IMR-90 (cell line): Measurements from ENCODE around the gene ATRNL1. TPM values are rescaled to one million over a fixed set of nuclear protein-coding genes. Genes with fewer than 3 reads are reported as not detected.

ENCODE experiments used
- ATAC-seq: fragments of 200-7000 bp; cut with Tn5 transposase; 2 replicates; pipeline ENCODE4 v1.9.1; 2020; ENCODE audit warnings: low read depth, mild to moderate bottlenecking, moderate library complexity
- BruUV-seq: library from RNA; stranded (reverse); fragments of 400-500 nt; replicated peaks from 2 replicates; lab custom pipeline; 2021; lab: Mats Ljungman, UMichigan
- CTCF ChIA-PET: fragments of 300-600 bp; formaldehyde crosslinking; extraction: SDS; loops from one replicate; lab custom pipeline; 2021; ENCODE audit warnings: antibody characterized with exemption; lab: Yijun Ruan, JAX
- POLR2A ChIA-PET: fragments of 300-600 bp; sonication (Branson Sonifier 250); formaldehyde crosslinking; loops from one replicate; lab custom pipeline; 2022; ENCODE audit warnings: antibody characterized with exemption; ENCODE audit not compliant: unreplicated experiment; lab: Charles Lee
- DNase-seq: peaks from one replicate; pipeline ENCODE4 v3.0.0; 2013
- H2AFZ ChIP-seq: replicated peaks from 2 replicates; pipeline ENCODE3; 2013; ENCODE audit warnings: low read length, mild to moderate bottlenecking; ENCODE audit not compliant: poor library complexity
- H2AK5ac ChIP-seq: 2 replicates; pipeline ENCODE4 v1.6.1; 2013; ENCODE audit warnings: low read depth, low read length, inconsistent platforms
- H2AK9ac ChIP-seq: replicated peaks from 2 replicates; pipeline ENCODE3; 2013; ENCODE audit warnings: mild to moderate bottlenecking, low read depth, low read length, moderate library complexity; ENCODE audit not compliant: poor library complexity
- H2BK120ac ChIP-seq: 2 replicates; pipeline ENCODE4 v1.6.1; 2013; ENCODE audit warnings: low read depth, low read length, inconsistent platforms
- H2BK15ac ChIP-seq: 3 replicates; pipeline ENCODE4 v1.6.1; 2013; ENCODE audit warnings: low read depth, low read length, inconsistent platforms
- H2BK20ac ChIP-seq: 2 replicates; pipeline ENCODE4 v1.6.1; 2013; ENCODE audit warnings: low read depth, mild to moderate bottlenecking, inconsistent platforms, low read length, moderate library complexity
- H2BK5ac ChIP-seq: 2 replicates; pipeline ENCODE4 v1.6.1; 2013; ENCODE audit warnings: mild to moderate bottlenecking, low read depth, low read length, inconsistent platforms; ENCODE audit not compliant: poor library complexity, severe bottlenecking
- H3K14ac ChIP-seq: replicated peaks from 2 replicates; pipeline ENCODE4 v1.6.1; 2013; ENCODE audit warnings: low read depth, low read length, inconsistent platforms
- H3K18ac ChIP-seq: 2 replicates; pipeline ENCODE4 v1.6.1; 2013; ENCODE audit warnings: low read depth, low read length, control low read depth
- H3K23ac ChIP-seq: 2 replicates; pipeline ENCODE4 v1.6.1; 2013; ENCODE audit warnings: low read depth, low read length, inconsistent platforms
- H3K27ac ChIP-seq: 2 replicates; pipeline ENCODE4 v1.5.1; 2013; ENCODE audit warnings: mild to moderate bottlenecking, control low read depth, low read length; ENCODE audit not compliant: insufficient read depth
- H3K27me3 ChIP-seq: 2 replicates; pipeline ENCODE4 v1.6.1; 2013; ENCODE audit warnings: low read length; ENCODE audit not compliant: control insufficient read depth, insufficient read depth
- H3K36me3 ChIP-seq: 2 replicates; pipeline ENCODE4 v1.6.1; 2013; ENCODE audit warnings: low read length, mixed read lengths; ENCODE audit not compliant: control insufficient read depth, insufficient read depth
- H3K4ac ChIP-seq: 2 replicates; pipeline ENCODE4 v1.6.1; 2013; ENCODE audit warnings: low read depth, low read length, inconsistent platforms
- H3K4me1 ChIP-seq: 2 replicates; pipeline ENCODE4 v1.6.1; 2013; ENCODE audit warnings: low read length, mixed read lengths; ENCODE audit not compliant: control insufficient read depth, insufficient read depth
- H3K4me2 ChIP-seq: 2 replicates; pipeline ENCODE4 v1.6.1; 2013; ENCODE audit warnings: low read depth, mild to moderate bottlenecking, control low read depth, low read length, moderate library complexity
- H3K4me3 ChIP-seq: 2 replicates; pipeline ENCODE4 v1.5.1; 2013; ENCODE audit warnings: low read depth, mild to moderate bottlenecking, control low read depth, low read length, moderate library complexity; ENCODE audit not compliant: insufficient read depth
- H3K56ac ChIP-seq: 2 replicates; pipeline ENCODE4 v1.6.1; 2013; ENCODE audit warnings: low read length, inconsistent platforms; ENCODE audit not compliant: insufficient read depth; ENCODE audit errors: extremely low read depth
- H3K79me1 ChIP-seq, 2 experiments: 2 replicates each; pipeline ENCODE4 v1.6.1; 2013; ENCODE audit warnings: low read length in 2 of 2, inconsistent platforms in 1 of 2, low read depth in 1 of 2
- H3K9ac ChIP-seq: 2 replicates; pipeline ENCODE4 v1.6.1; 2013; ENCODE audit warnings: low read depth, low read length, control low read depth
- H3K9me1 ChIP-seq: 2 replicates; pipeline ENCODE4 v1.6.1; 2013; ENCODE audit warnings: low read length, inconsistent platforms; ENCODE audit not compliant: insufficient read depth
- H3K9me3 ChIP-seq: 2 replicates; pipeline ENCODE4 v1.6.1; 2013; ENCODE audit warnings: low read length; ENCODE audit not compliant: control insufficient read depth, insufficient read depth
- H4K20me1 ChIP-seq: 2 replicates; pipeline ENCODE4 v1.6.1; 2013; ENCODE audit warnings: low read length, inconsistent platforms; ENCODE audit not compliant: insufficient read depth
- H4K5ac ChIP-seq: 2 replicates; pipeline ENCODE4 v1.6.1; 2013; ENCODE audit warnings: mild to moderate bottlenecking, low read depth, low read length, control low read depth
- H4K8ac ChIP-seq, 2 experiments: 2 replicates each; pipeline ENCODE4 v1.6.1; 2013; ENCODE audit warnings: low read depth in 2 of 2, low read length in 2 of 2, control low read depth in 1 of 2, inconsistent platforms in 1 of 2
- H4K91ac ChIP-seq: 2 replicates; pipeline ENCODE4 v1.6.1; 2013; ENCODE audit warnings: low read depth, low read length, inconsistent platforms; ENCODE audit not compliant: insufficient read depth
- BHLHE40 ChIP-seq: fragments of 150-350 bp; IDR thresholded peaks from 2 replicates; pipeline ENCODE4 v1.6.1; 2016; ENCODE audit warnings: mild to moderate bottlenecking, low read depth, low read length
- CEBPB ChIP-seq: IDR thresholded peaks from 2 replicates; pipeline ENCODE4 v1.6.1; 2012; ENCODE audit warnings: low read depth, low read length, improper control_type of control experiment
- CHD1 ChIP-seq: IDR thresholded peaks from 2 replicates; pipeline ENCODE4 v1.6.1; 2012; ENCODE audit warnings: low read depth, low read length, improper control_type of control experiment
- FOS ChIP-seq: fragments of 150-350 bp; IDR thresholded peaks from 2 replicates; pipeline ENCODE4 v1.6.1; 2016; ENCODE audit warnings: low read depth, low read length
- MAFK ChIP-seq: IDR thresholded peaks from 2 replicates; pipeline ENCODE4 v1.6.1; 2012; ENCODE audit warnings: low read depth, low read length, improper control_type of control experiment
- MAZ ChIP-seq: IDR thresholded peaks from 2 replicates; pipeline ENCODE4 v1.6.1; 2012; ENCODE audit warnings: low read depth, mild to moderate bottlenecking, low read length, improper control_type of control experiment, moderate library complexity, borderline replicate concordance
- MXI1 ChIP-seq: IDR thresholded peaks from 2 replicates; pipeline ENCODE4 v1.6.1; 2012; ENCODE audit warnings: low read depth, mild to moderate bottlenecking, low read length, moderate library complexity, borderline replicate concordance
- RAD21 ChIP-seq: IDR thresholded peaks from 2 replicates; pipeline ENCODE4 v1.6.1; 2012; ENCODE audit warnings: low read length, improper control_type of control experiment
- RCOR1 ChIP-seq: IDR thresholded peaks from 2 replicates; pipeline ENCODE4 v1.6.1; 2012; ENCODE audit warnings: mild to moderate bottlenecking, low read length, improper control_type of control experiment; ENCODE audit not compliant: insufficient replicate concordance
- RFX5 ChIP-seq: IDR thresholded peaks from 2 replicates; pipeline ENCODE4 v1.8.0; 2012; ENCODE audit warnings: low read depth, mild to moderate bottlenecking, low read length, moderate library complexity
- SMC3 ChIP-seq: fragments of 150-350 bp; IDR thresholded peaks from 2 replicates; pipeline ENCODE4 v1.6.1; 2016; ENCODE audit warnings: low read depth, mild to moderate bottlenecking, antibody characterized with exemption, low read length, moderate library complexity
- WGBS, 2 experiments: methylation state at CpG; one replicate each; pipeline versions ENCODE4 v1.1.5 to v1.1.7; 2013; ENCODE audit warnings: missing lambda C conversion rate in 2 of 2; ENCODE audit not compliant: insufficient read length in 1 of 2; ENCODE audit errors: extremely low coverage in 2 of 2; 5-methylcytosine and 5-hydroxymethylcytosine counted together
- dilution Hi-C: fragments of 300-500 bp; cut with HindIII; formaldehyde crosslinking; loops from one replicate; pipeline ENCODE4 v1.14.3; 2018; ENCODE audit warnings: low sequenced_read_pairs; ENCODE audit not compliant: unreplicated experiment
- in situ Hi-C: fragments of 300-500 bp; cut with MboI; formaldehyde crosslinking; loops from 3 replicates; pipeline ENCODE4 v1.14.3; 2019; ENCODE audit warnings: low sequenced_read_pairs, inconsistent platforms, mixed read lengths
- intact Hi-C: fragments of 100-400 bp; cut with micrococcal nuclease; formaldehyde crosslinking; loops from 2 replicates; pipeline ENCODE4 v1.10.0; 2022
- polyA plus RNA-seq, 3 experiments: library from polyadenylated mRNA; depleted of rRNA; stranded (reverse); fragments of >200 nt; gene quantifications; 2 replicates each; pipeline ENCODE4 v1.2.3, GENCODE V29; 2012; ENCODE audit warnings: low replicate concordance in 1 of 3
- total RNA-seq: library from RNA; depleted of rRNA; stranded (reverse); fragments of >200 nt; gene quantifications from 2 replicates; pipeline ENCODE4 v1.2.3, GENCODE V29; 2012
- TF ChIP-seq, protein P1 (sequence below): conservative IDR thresholded peaks from 2 replicates; pipeline ENCODE4 v1.5.1; 2012; ENCODE audit warnings: mild to moderate bottlenecking, low read depth, low read length, improper control_type of control experiment
- TF ChIP-seq, protein P2 (sequence below): fragments of 150-350 bp; IDR thresholded peaks from 2 replicates; pipeline ENCODE4 v1.6.1; 2016; ENCODE audit warnings: low read depth, mild to moderate bottlenecking, low read length, moderate library complexity, borderline replicate concordance
- TF ChIP-seq, protein P3 (sequence below): fragments of 150-350 bp; IDR thresholded peaks from 2 replicates; pipeline ENCODE4 v1.6.1; 2017; ENCODE audit warnings: mild to moderate bottlenecking, antibody characterized with exemption, low read length, low read depth

Gene ATRNL1
- total and polyA plus RNA-seq, 2 of the 4 experiments (the other 2 are of a cell fraction), result 0.18 to 0.19 TPM

DNA sequence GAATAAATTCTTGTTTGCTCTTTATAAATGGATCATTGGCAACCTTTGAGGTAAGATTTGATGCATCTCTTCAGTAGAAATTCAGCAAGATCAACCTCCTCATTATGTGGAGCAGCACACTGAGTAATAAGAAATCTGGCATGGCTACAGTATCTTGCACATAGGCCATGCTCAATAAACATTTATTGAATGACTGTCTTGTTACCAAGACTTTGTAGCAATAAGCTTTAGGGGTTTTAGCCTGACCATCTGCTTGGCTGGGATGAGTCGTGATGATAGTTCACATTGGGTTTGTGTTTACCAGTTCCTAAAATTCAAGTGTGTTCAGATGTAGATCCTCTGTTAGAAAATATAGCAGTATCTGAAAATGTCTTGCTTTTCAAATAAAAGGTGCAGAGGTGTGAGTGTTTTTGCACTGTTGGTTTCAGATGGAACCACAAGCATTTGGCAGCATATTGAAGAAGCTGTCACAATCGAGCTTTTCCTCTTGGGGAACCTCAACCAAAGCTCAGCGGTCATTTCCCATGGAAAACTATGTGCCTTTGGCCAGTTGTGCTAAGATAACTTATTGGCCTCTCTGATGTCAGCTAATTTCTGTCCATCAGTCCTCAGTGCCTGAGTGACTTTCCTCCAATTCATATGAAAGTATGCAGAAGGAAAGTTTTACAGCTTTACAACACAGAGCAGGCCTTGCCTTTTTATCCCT, 737.3 kb downstream of the ATRNL1 start:
- Histone ChIP-seq H3K4me3 (no peak overlapping the region), H2AFZ (no peak overlapping the region), H3K4me1 (peaks cover 8% of the 10 kb centered on the region), H3K9me3 (no peaks in the 10 kb centered on the region), H2AK9ac (no peak overlapping the region), H2BK120ac (peak overlapping the region; percentile 34; the same call in 1 of the 2 replicates), H3K79me1 (no peaks in the 10 kb centered on the region), H2BK20ac (no peak overlapping the region), H3K18ac (peak overlapping the region; percentile 7; the same call in 1 of the 2 replicates), H2BK5ac (peak overlapping the region; percentile 27), H3K4me2 (peak overlapping the region; percentile 5; the same call in 1 of the 2 replicates), H3K36me3 (no peaks in the 10 kb centered on the region), H3K14ac (no peak overlapping the region), H3K27ac (no peak overlapping the region), H2AK5ac (no peak overlapping the region), H4K91ac (no peak overlapping the region), H3K23ac (no peak overlapping the region), H3K4ac (peak overlapping the region; percentile 49; the same call in 1 of the 2 replicates), H3K27me3 (no peaks in the 10 kb centered on the region), H4K5ac (no peak overlapping the region), H4K20me1 (no peaks in the 10 kb centered on the region), H4K8ac (peak overlapping the region in 1 of 2 experiments; percentile 4; a peak in 1 of 4 replicates), H3K9me1 (no peaks in the 10 kb centered on the region), H3K56ac (no peak overlapping the region), H3K9ac (no peak overlapping the region), H2BK15ac (no peak overlapping the region)
- intact Hi-C loops (no loop called here), in situ Hi-C loops (no loop called here), dilution Hi-C loops (no loop called here)
- TF ChIP-seq, protein P1, sequence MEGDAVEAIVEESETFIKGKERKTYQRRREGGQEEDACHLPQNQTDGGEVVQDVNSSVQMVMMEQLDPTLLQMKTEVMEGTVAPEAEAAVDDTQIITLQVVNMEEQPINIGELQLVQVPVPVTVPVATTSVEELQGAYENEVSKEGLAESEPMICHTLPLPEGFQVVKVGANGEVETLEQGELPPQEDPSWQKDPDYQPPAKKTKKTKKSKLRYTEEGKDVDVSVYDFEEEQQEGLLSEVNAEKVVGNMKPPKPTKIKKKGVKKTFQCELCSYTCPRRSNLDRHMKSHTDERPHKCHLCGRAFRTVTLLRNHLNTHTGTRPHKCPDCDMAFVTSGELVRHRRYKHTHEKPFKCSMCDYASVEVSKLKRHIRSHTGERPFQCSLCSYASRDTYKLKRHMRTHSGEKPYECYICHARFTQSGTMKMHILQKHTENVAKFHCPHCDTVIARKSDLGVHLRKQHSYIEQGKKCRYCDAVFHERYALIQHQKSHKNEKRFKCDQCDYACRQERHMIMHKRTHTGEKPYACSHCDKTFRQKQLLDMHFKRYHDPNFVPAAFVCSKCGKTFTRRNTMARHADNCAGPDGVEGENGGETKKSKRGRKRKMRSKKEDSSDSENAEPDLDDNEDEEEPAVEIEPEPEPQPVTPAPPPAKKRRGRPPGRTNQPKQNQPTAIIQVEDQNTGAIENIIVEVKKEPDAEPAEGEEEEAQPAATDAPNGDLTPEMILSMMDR, result no peak
- TF ChIP-seq FOS, result peak; percentile 41; the same call in 1 of the 2 replicates
- TF ChIP-seq, protein P2, sequence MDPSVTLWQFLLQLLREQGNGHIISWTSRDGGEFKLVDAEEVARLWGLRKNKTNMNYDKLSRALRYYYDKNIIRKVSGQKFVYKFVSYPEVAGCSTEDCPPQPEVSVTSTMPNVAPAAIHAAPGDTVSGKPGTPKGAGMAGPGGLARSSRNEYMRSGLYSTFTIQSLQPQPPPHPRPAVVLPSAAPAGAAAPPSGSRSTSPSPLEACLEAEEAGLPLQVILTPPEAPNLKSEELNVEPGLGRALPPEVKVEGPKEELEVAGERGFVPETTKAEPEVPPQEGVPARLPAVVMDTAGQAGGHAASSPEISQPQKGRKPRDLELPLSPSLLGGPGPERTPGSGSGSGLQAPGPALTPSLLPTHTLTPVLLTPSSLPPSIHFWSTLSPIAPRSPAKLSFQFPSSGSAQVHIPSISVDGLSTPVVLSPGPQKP, result no peak
- no peak for TF ChIP-seq RCOR1
- TF ChIP-seq CEBPB, result peak; percentile 67
- no peak for TF ChIP-seq SMC3
- no peak for TF ChIP-seq RFX5
- no peak for TF ChIP-seq BHLHE40
- no peak for TF ChIP-seq RAD21
- no peak for TF ChIP-seq CHD1
- TF ChIP-seq, protein P3, sequence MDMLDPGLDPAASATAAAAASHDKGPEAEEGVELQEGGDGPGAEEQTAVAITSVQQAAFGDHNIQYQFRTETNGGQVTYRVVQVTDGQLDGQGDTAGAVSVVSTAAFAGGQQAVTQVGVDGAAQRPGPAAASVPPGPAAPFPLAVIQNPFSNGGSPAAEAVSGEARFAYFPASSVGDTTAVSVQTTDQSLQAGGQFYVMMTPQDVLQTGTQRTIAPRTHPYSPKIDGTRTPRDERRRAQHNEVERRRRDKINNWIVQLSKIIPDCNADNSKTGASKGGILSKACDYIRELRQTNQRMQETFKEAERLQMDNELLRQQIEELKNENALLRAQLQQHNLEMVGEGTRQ, result no peak
- TF ChIP-seq MXI1, result no peak
- TF ChIP-seq MAZ, result no peak
- no peak for TF ChIP-seq MAFK
- peak; percentile 56 for ATAC-seq
- CTCF ChIA-PET, result interaction anchor here (0.6 to 2.5 kb wide), 7 partner anchors 9 to 457 kb away, joined by 3 to 15 read pairs (median 3); no protein-coding TSS in a partner anchor
- WGBS, 2 experiments, result 50% methylated on average over 2 of the region's 3 CpGs; no CpG with 5 or more reads in 1 of the 2 experiments
- POLR2A ChIA-PET, result no interaction called here
- BruUV-seq, result no TSS peak
- DNase-seq, result peak; percentile 88
